Hematopoietic multipotent progenitor cell (in vitro differentiated cells): ENCODE results near the gene UTP3. TPM values are rescaled to one million over a fixed set of nuclear protein-coding genes. Genes with fewer than 3 reads are reported as not detected.
"Not testable (repeated sequence)": the region's sequence is repeated elsewhere in the genome, so short reads cannot be mapped to it uniquely, and the experiment has no call there.

Source experiments
- DNase-seq, 3 donors: peaks; one replicate each; pipeline ENCODE4 v3.0.0-alpha.2; 2011 to 2015; ENCODE audit warnings: low read depth in 2 of 3, low spot score in 2 of 3
- total RNA-seq: library from RNA; depleted of rRNA; stranded (reverse); fragments of >200 nt; gene quantifications from one replicate; pipeline ENCODE4 v1.2.3, GENCODE V29; 2012

Gene UTP3
- total RNA-seq, 1 donor, result 12.7 TPM

GRCh38 chr4:70714079-70714887 lies 26.0 kb downstream of the UTP3 start:
- no peak for DNase-seq

GRCh38 chr4:70715097-70715496 lies 26.8 kb downstream of the UTP3 start:
- no peak for DNase-seq

GRCh38 chr4:70718811-70719604 lies 30.7 kb downstream of the UTP3 start:
- no peak for DNase-seq

- no peak for DNase-seq
Measured at GRCh38 chr4:70721747-70722146, 33.4 kb downstream of the UTP3 start, which contains the start of gene RUFY3. Gene RUFY3 (plus strand): TSS chr4:70721964. CDS start chr4:70722574, 610 bp downstream.

GRCh38 chr4:70722199-70722791 lies 34.0 kb downstream of the UTP3 start:
- no peak for DNase-seq

GRCh38 chr4:70724463-70724862 lies 36.1 kb downstream of the UTP3 start:
- no peak for DNase-seq

GRCh38 chr4:70725633-70726032 lies 37.3 kb downstream of the UTP3 start:
- no peak for DNase-seq

- not testable (repeated sequence) for DNase-seq
Measured at GRCh38 chr4:70726515-70726914, 38.2 kb downstream of the UTP3 start.

GRCh38 chr4:70728091-70728490 lies 39.8 kb downstream of the UTP3 start:
- no peak for DNase-seq

- not testable (repeated sequence) for DNase-seq
Measured at GRCh38 chr4:70732878-70733277, 44.5 kb downstream of the UTP3 start.

- DNase-seq, result peak; percentile 18 to 78 (median 57)
Measured at GRCh38 chr4:70734168-70734954, 46.0 kb downstream of the UTP3 start.

GRCh38 chr4:70734971-70735370 lies 46.6 kb downstream of the UTP3 start:
- peak in 1 of 3 donors; percentile 19 for DNase-seq

GRCh38 chr4:70735915-70736314 lies 47.6 kb downstream of the UTP3 start:
- DNase-seq, result peak in 2 of 3 donors; percentile 52 to 53

GRCh38 chr4:70737006-70737405 lies 48.7 kb downstream of the UTP3 start:
- DNase-seq, result peak in 2 of 3 donors; percentile 20 to 66

GRCh38 chr4:70737409-70737808 lies 49.1 kb downstream of the UTP3 start:
- no peak for DNase-seq

GRCh38 chr4:70739496-70740337 lies 51.4 kb downstream of the UTP3 start:
- no peak for DNase-seq
